H4 (cell line): ENCODE data around the gene MEI4. TPM values are rescaled to one million over a fixed set of nuclear protein-coding genes. Genes with fewer than 3 reads are reported as not detected.
"Not testable (repeated sequence)": the region's sequence is repeated elsewhere in the genome, so short reads cannot be mapped to it uniquely, and the experiment has no call there.

Experiments
- DNase-seq: peaks from one replicate; pipeline ENCODE4 v3.0.0-alpha.2; 2015; ENCODE audit warnings: low spot score
- total RNA-seq: library from RNA; depleted of rRNA; stranded (reverse); fragments of >200 nt; shearing (Covaris generic); gene quantifications from 2 replicates; pipeline ENCODE4 v1.2.3, GENCODE V29; 2014

MEI4 gene
- total RNA-seq, 1 experiment from 2014 or later, result 0.14 TPM

DNA sequence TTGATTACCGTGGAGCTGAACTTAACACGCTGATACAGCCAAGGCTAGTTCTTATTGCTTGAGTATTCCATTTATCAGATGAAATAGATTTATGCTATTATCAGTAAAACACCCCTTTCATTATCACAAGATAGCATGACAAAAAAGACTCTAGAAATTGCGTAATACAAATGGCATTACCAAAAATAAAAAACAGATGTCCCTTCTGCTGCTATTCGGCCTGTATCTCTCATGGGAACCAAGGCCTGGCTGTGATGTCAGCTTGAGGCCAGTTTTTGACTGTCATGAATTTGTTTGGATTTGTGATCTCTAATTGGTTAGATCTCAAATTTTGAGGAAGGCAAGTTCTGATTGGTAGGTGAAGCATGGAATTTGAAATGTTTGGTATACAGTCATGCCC lies 25.2 kb downstream of the MEI4 start:
- no peak for DNase-seq

DNA sequence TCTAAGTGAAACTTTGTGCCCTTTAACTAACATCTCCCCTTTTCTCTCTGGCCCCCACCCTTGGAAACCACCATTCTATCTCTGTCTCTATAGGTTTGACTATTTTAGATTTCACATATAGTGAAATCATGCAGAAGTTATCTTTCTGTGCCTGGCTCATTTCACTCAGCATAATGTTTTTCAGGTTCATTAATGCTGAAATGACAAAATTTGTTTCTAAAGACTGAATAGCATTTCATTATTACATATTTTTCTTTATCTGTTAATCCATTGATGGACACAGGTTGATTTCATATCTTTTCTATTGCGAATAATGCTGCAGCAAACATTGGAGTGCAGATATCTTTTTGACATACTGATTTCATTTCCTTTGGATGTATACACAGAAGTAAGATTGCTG lies 30.7 kb downstream of the MEI4 start:
- DNase-seq, result no peak

DNA sequence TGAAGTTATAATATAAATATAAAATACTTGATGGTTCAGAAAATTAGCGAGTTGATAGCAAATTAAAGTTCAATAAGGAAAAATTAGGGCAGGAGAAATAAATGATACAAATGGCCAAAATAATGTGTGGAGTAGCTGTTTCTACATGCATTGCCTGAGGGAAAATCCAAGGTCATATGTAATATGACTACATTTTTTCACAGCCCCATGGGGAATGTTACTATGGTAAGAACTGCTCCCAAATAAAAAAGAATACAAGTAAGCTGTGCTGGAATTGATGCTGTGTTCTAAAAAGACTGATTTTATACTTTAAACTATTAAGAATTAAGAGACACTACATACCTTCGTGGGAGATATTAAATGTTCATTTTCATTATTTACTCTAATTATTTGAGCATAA lies 34.1 kb downstream of the MEI4 start:
- no peak for DNase-seq

DNA sequence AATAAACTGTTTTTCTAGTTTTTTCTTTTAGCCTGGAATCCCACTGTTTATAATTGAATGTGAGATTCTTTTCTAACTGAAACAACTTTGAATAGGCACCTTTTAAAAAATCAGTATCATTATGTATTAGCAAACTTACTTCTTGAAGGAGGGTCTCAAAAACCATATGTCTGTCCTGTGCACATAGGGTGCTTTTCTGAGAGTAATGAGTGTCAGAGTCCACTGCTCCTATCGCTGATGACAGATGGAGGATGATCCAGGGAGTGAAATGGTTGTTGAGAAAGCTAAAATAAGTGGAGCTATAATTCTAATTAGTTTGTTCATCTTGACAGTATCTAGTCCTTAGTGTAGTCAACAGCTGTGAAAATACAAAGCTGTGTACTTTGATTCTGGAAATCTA lies 35.8 kb downstream of the MEI4 start:
- DNase-seq, result no peak

DNA sequence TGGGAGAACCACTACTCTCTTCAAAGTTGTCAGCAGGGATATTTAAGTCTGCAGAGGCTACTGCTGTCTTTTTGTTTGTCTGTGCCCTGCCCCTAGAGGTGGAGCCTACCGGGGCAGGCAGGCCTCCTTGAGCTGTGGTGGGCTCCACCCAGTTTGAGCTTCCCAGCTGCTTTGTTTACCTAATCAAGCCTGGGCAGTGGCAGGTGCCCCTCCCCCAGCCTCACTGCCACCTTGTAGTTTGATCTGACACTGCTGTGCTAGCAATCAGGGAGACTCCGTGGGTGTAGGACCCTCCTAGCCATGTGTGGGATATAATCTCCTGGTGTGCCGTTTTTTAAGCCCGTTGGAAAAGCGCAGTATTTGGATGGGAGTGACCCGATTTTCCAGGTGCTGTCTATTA lies 47.3 kb downstream of the MEI4 start:
- DNase-seq, result not testable (repeated sequence)

DNA sequence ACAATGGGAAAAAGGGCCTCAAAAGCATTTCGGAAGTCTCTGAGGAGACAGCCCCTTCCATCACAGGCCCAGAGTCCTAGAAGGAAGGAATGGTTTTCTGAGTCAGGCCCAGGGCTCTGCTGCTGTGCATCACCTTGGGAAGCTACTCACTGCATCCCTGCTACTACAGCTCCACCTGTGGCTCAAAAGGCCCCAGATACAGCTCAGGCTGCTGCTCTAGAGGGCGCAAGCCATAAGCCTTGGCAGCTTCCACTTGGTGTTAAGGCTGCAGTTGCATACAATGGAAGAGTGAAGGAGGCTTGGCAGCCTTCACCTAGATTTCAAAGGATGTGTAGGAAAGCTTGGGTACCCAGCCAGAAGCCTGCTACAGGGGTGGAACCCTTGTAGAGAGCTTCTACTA lies 54.8 kb downstream of the MEI4 start:
- no peak for DNase-seq

DNA sequence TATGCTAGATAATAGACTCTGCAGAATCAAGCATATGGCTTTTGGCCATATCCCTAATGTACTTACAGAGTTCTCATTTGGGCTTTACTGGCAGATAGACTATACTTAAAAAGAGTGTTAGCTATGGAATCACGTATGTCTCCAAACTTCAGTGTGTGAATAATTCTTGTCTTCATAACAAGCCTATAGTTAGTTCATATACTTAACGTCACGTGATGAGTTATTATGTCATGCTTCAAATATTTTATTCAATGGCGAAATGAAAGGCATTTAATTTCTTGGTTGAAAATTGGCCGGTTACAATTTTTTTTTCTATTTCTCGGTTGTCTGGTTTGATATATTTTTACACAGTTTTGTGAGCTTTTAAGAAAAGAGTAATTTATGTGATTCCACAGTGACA lies 62.7 kb downstream of the MEI4 start:
- DNase-seq, result no peak

DNA sequence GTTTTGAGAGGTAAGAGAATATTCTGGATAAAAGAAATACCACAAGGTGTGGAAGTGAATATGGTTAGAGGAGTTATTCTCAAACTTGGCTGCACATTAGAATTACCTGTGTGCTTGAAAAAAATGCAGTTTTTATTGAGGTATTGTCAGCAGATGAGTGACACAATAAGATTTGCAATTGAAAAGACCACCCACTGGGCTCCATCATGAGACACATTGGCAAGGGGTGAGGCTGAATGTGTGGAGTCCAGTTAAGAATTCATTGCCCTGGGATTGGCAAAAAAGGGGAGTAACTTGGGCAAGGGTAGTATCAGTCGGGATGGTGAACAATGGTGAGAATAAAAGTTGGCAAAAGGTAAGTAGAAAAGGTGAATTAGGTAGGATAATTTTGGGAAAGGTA lies 63.5 kb downstream of the MEI4 start:
- DNase-seq, result no peak

DNA sequence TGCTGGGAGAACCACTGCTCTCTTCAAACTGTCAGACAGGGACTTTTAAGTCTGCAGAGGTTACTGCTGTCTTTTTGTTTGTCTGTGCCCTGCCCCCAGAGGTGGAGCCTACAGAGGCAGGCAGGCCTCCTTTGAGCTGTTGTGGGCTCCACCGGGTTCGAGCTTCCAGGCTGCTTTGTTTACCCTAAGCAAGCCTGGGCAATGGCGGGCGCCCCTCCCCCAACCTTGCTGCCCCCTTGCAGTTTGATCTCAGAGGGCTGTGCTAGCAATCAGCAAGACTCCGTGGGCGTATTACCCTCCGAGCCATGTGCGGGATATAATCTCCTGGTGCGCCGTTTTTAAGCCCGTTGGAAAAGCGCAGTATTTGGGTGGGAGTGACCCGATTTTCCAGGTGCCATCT lies 83.2 kb downstream of the MEI4 start:
- DNase-seq, result not testable (repeated sequence)

DNA sequence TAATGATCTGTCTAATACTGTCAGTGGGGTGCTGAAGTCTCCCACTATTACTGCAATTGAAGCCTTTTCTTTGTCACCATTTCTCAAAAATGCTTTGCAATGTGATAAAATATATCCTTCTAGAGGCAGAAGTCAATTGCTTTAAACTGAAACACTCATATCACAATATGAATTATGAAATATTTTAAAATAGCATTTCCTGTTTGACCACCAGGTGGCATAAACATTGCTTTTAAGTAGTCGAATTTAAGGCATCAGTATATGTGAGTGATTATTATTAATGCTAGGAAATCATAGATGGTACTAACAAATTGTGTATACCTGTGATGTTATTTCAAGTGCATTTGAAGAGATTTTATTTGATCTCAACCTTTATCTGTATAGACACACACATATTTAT lies 87.5 kb downstream of the MEI4 start:
- DNase-seq, result no peak

DNA sequence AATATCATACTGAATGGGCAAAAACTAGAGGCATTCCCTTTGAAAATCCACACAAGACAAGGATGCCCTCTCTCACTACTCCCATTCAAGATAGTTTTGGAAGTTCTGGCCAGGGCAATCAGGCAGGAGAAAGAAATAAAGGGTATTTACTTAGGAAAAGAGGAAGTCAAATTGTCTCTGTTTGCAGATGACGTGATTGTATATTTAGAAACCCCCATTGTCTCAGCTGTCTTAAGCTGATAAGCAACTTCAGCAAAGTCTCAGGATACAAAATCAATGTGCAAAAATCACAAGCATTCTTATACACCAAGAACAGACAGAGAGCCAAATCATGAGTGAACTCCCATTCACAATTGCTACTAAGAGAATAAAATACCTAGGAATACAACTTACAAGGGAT lies 99.3 kb downstream of the MEI4 start:
- not testable (repeated sequence) for DNase-seq

DNA sequence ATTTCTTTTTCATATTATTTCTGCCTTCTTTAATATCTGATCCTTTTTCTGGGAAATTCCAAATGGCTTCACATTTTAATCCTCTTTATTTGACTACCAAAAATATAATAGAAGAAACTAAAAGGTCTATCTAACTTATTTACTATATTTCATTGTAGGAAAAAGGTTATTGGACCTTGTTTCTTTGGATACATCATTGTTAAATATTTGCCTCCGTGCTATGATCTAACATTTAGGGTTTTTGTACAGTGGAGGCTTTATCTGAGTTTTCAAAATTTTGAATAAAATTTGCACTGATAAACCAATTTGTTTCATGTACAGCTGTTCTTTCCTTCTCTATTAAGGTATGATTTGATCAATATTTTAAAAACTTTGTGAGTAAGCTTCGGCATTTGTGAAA lies 109.5 kb downstream of the MEI4 start:
- DNase-seq, result no peak

DNA sequence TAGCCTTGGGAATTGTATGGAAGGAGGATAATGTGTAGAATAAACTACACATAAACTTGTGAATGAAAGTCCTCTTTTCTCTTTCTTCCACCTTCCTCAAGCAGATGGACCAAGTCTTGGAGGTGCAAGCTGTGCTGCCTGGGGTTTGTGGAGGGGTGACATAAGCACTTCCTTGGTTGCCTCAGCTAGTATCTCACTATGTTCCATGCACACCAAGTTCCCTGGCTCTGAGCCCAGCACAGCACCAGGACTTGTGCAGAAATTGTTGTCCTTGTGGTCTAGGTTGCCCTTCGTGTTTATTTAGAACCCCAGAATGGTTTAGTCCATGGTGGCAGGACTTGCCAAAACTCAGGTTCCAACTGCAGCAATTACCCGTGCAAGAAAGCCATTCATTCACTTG lies 110.3 kb downstream of the MEI4 start:
- DNase-seq, result no peak

DNA sequence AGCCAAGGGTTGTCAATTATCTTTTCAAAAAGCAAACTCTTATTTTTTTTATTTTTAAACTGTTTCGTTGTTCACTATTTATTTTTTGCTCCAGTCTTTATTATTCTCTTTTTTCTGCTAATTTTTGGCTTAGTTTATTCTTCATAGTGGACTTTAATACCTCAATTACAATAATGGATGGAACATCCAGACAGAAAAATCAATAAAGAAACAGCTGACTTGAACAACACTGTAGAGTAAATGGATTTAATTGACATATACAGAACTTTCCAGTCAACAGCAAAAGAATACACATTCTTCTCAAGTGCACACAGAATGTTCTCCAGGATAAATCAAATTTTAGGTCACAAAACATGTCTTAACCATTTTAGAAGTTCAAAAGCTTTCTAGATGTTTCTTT lies 111.5 kb downstream of the MEI4 start:
- no peak for DNase-seq

DNA sequence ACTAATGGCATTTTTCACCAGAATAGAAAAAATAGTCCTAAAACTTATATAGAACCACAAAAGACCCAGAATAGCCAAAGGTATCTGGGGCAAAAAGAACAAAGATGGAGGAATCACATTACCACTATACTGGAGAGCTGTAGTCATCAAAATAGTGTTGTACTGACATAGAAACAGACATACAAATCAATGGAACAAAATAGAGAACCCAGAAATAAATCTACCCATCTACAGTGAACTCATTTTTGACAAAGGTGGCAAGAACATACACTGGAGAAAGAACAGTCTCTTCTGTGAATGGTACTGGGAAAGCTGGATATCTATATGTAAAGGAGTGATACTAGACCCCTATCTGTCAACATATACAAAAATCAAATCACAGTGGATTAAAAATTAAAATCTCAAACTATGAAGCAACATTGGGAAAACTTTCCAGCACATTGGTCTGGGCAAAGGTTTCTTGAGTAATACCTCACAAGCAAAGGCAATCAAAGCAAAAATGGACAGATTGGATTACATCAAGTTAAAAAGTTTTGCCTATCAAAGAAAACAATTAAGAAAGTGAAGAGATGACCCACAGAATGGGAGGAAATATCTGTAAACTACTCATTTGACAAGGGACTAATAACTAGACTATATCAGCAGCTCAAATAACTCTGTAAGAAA lies 120.5 kb downstream of the MEI4 start:
- no peak for DNase-seq

DNA sequence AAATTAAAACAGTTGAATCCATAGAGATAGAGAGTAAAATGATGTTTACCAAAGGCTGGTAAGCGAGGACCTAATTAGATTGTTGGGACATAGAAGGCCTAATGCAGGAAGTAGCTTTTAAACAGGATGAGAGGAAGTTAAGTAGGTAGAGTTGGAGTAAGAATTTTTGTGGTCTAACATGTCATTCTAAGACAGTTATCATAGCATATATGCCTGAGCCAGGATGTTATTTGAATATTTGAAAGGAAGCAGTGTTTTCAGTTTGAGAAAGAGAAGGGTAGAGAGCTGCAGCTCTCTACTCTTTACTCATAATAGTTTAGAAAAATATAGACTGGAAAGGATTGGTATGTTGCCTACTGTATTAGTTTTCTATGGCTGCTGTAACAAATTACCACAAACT lies 121.6 kb downstream of the MEI4 start:
- DNase-seq, result no peak

DNA sequence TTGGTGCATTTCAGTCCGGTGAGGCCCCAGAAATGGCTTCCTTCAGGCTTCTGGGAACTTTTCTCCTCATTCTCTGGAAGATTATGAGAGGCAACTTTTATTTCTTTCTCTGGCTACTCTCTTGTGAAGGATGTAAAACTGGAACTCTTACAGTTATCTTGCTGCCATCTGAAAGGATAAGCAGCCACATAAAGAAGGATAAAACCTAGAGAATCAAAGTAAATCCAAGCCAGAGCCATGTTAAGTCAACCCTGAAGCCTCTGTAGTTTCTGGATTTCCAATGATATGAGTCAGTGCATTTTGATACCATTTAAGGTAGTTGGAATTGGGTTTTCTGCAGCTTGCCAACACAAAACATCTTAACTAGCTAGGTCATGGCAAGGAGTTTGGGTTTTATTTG lies 123.6 kb downstream of the MEI4 start:
- DNase-seq, result no peak

DNA sequence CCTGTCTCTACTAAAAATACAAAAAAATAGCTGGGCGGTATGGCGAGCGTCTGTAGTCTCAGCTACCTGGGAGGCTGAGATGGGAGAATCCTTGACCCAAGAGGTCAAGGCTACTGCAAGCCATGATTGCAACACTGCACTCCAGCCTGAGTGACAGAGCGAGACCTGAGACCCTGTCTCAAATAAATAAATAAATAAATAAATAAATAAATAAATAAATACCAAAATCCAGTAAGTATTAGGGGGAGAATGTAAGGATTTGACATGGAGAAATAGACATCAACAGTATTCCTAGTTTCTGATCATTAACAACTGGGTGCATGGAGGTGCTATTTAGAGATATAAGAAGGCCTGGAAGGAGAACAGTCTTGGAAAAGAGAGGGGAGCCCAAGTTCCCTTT lies 125.7 kb downstream of the MEI4 start:
- no peak for DNase-seq

DNA sequence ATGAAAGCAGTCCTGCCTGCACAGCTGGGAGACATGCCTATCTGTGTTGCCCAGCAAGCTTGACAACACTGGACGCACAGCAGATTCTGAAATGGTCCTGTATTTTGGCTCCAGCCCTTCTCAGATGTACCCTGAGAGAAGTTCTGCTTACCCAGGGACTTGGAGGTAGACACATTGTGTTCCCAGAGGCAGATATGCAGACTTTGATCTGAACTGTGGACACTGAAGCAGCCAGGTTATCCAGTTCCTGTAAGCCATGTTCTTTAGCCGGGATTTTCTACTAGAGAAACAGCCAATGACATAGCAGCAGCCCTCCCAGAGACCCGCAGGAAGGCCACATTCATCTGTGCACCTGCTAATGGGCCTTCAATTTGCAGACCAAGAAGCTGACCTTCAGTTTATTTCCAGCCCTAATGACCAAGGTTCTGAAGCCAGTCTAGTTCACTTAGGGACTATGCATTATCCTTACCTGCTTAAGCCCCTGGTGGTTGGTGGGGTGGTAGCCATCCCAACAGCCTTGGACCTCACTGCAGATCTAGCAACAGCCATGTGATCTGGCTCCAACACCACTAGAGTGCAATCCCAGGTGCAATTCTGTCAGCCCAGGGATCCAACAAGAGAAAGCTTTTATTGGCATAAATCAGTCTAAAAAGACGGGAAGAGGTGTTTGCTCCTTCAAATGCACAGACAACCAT lies 134.2 kb downstream of the MEI4 start:
- no peak for DNase-seq

DNA sequence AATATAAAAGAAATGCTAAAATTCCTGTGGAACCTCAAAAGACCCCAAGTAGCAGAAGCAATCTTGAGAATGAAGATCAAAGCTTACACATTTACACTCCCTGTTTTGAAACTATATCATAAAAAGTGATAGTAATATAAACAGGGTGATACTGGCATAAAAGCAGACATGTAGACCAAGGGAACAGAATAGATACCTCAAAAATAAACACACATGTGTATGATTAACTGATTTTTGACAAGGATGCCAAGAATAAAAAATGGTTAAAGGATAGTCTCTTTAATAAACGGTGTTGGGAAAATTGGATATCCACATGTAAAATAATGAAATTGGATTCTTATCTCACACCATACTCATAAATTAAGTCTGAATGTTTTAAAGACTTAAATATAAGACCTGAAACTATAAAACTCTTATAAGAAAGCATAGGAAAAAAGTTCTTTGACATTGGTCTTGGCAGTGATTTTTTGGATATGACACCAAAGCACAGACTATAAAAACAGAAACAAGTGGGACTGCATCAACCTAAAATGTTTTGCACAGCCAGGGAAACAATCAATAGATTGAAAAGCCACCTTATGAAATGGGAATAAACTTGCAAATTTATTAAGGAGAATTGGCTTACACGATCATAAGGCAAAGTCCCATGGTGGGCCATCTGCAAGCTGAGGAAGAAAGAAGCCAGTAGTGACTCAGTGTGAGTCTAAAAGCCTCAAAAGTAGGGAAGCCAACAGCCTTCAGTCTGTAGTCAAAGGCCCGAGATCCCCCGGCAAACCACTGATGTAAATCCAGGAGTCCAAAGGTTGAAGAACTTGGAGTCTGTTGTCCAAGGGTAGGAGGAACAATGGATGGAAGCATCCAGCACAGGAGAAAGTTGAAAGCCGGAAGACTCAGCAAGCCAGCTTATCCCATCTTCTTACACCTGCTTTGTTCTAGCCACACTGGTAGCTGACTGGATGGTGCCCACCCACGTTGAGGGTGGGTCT lies 144.3 kb downstream of the MEI4 start:
- DNase-seq, result no peak

DNA sequence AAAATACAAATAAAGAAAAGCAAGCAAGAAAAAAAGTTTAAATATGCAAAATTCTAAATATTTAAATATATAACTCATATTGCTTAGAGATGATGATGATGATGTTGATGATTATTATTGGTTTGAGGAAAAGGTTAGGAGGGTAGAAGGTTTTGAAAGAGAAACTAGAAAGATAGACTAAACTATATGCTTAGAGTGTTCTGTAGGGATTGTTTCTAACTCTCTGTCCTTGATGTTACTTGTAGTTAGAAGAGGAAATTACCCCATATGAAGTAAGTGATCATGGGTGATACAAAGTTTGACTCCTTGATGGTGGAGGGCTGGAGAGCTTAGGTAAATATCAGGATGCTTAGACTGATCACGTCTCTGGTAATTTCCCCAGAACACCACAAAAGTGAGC lies 159.5 kb downstream of the MEI4 start:
- no peak for DNase-seq

DNA sequence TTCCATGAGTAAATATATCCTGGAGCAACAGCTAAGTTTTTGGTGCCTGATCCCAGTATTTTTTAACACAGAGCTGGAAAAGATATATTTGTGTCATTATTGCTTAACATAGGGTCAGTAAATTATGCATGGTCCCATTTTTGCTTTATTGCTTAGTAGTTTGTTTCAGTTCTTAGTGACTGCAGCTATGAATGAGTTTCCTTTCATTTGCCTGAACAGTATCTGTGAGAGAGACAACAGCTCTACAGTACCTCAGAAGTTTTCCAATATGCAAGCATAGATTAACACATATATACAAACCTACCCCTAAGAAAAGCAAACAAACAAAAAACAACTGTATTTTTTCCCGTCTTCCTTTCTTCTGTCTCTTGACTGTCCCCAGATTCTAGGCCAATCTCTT lies 160.3 kb downstream of the MEI4 start:
- no peak for DNase-seq

DNA sequence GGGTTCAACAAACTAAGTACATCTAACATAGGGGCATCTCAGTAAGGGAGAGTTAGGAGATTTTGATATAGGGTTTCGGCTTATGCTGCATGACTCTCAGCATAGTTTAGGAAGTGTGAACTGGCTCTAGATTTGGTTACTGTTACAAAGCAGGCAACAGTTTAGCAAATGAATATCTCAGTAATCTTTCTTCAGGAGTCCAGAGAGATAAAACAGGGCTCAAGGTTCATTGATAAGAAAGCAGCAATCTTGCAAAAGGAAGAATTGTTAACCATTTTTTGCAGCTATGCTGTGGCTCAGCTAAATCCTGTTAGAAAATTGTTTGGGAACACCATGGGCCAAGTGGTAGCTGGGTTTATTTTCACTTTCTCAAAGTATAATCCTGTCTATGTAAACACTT lies 161.3 kb downstream of the MEI4 start:
- DNase-seq, result no peak
